Gastroesophageal sphincter (tissue), 3 donors: ENCODE data around the gene LIMK1.

ENCODE experiments used
- CTCF ChIP-seq, 4 experiments: fragments of 200-600 bp in 2 of 4; fragments of 450-650 bp in 2 of 4; sonication (generic) in 1 of 4; IDR thresholded peaks; one replicate each; pipeline ENCODE4 v1.5.1; 2017 to 2019; ENCODE audit warnings: antibody characterized with exemption in 4 of 4, mild to moderate bottlenecking in 2 of 4, moderate library complexity in 2 of 4
- EP300 ChIP-seq: sonication (generic); formaldehyde crosslinking; IDR thresholded peaks from one replicate; pipeline ENCODE4 v1.6.1; 2017; ENCODE audit warnings: antibody characterized with exemption, mild to moderate bottlenecking
- POLR2AphosphoS5 ChIP-seq: sonication (generic); formaldehyde crosslinking; IDR thresholded peaks from one replicate; pipeline ENCODE4 v1.6.1; 2017; ENCODE audit warnings: antibody characterized with exemption

- TF ChIP-seq CTCF (IDR thresholded peaks at IDR 0.05) (no peak), POLR2AphosphoS5 (no peak), EP300 (no peak)
Observed at GRCh38 chr7:74039337-74039736, 44.3 kb upstream of the LIMK1 start.
